Right atrium auricular region (tissue), 2 donors: ENCODE measurements around the gene ZFTA. TPM values are rescaled to one million over a fixed set of nuclear protein-coding genes. Genes with fewer than 3 reads are reported as not detected.
"Not testable (repeated sequence)": the region's sequence is repeated elsewhere in the genome, so short reads cannot be mapped to it uniquely, and the experiment has no call there.

Experiments used
- DNase-seq: peaks from one replicate; pipeline ENCODE4 v3.0.0-alpha.2; 2019; ENCODE audit warnings: low spot score
- H3K27ac ChIP-seq, 2 donors: fragments of 200-600 bp; sonication (generic); 1 replicate in 1 of 2; 2 replicates in 1 of 2; pipeline ENCODE4 v1.5.1; 2016 to 2019
- H3K27me3 ChIP-seq, 2 donors: fragments of 200-600 bp; sonication (generic); one replicate each; pipeline versions ENCODE4 v1.5.1 to v1.6.0; 2017 to 2019
- H3K36me3 ChIP-seq: fragments of 200-600 bp; sonication (generic); one replicate; pipeline ENCODE4 v1.5.1; 2016
- H3K4me1 ChIP-seq, 2 donors: fragments of 200-600 bp; sonication (generic); one replicate each; pipeline versions ENCODE4 v1.5.1 to v1.6.0; 2017 to 2019
- H3K4me3 ChIP-seq, 2 donors: fragments of 200-600 bp; sonication (generic); 1 replicate in 1 of 2; 2 replicates in 1 of 2; pipeline ENCODE4 v1.5.1; 2017 to 2019; ENCODE audit warnings: mild to moderate bottlenecking in 1 of 2, moderate library complexity in 1 of 2
- H3K9me3 ChIP-seq, 2 donors: fragments of 200-600 bp; sonication (generic); one replicate each; pipeline ENCODE4 v1.5.1; 2019
- CTCF ChIP-seq, 2 donors: fragments of 200-600 bp; sonication (generic); IDR thresholded peaks; one replicate each; pipeline ENCODE4 v1.5.1; 2019; ENCODE audit warnings: antibody characterized with exemption in 2 of 2
- total RNA-seq, 2 donors: library from RNA; depleted of rRNA; stranded (reverse); fragments of >200 nt; gene quantifications; one replicate each; pipeline ENCODE4 v1.1.0, GENCODE V29; 2016

Gene ZFTA
- total RNA-seq, 2 donors from 2014 or later, result 12.2 to 18.5 TPM

GRCh38 chr11:63785823-63786222 is 17.2 kb upstream of the ZFTA start:
- Histone ChIP-seq H3K4me3 (no peak overlapping the region), H3K4me1 (no peaks in the 10 kb centered on the region), H3K36me3 (no peaks in the 10 kb centered on the region), H3K9me3 (no peaks in the 10 kb centered on the region), H3K27ac (no peak overlapping the region), H3K27me3 (no peaks in the 10 kb centered on the region)
- DNase-seq, result no peak
- TF ChIP-seq CTCF (IDR thresholded peaks at IDR 0.05), result no peak

GRCh38 chr11:63783925-63784592 is 15.5 kb upstream of the ZFTA start:
- no peak overlapping the region for H3K4me3 ChIP-seq

GRCh38 chr11:63782749-63783148 is 14.2 kb upstream of the ZFTA start:
- Histone ChIP-seq H3K9me3 (no peaks in the 10 kb centered on the region), H3K27me3 (no peaks in the 10 kb centered on the region), H3K36me3 (no peaks in the 10 kb centered on the region), H3K27ac (no peak overlapping the region), H3K4me3 (no peak overlapping the region), H3K4me1 (no peaks in the 10 kb centered on the region)
- no peak for TF ChIP-seq CTCF (IDR thresholded peaks at IDR 0.05)
- no peak for DNase-seq

More at GRCh38 chr11:63783925-63784592, 15.5 kb upstream of the ZFTA start:
- no peak overlapping the region for H3K27ac ChIP-seq
- TF ChIP-seq CTCF (IDR thresholded peaks at IDR 0.05), result no peak
- no peaks in the 10 kb centered on the region for H3K36me3 ChIP-seq
- no peak for DNase-seq
- no peaks in the 10 kb centered on the region for H3K27me3 ChIP-seq
- H3K4me1 ChIP-seq, result no peaks in the 10 kb centered on the region
- H3K9me3 ChIP-seq, result no peaks in the 10 kb centered on the region

- H3K27ac ChIP-seq, result no peak overlapping the region
- no peak for TF ChIP-seq CTCF (IDR thresholded peaks at IDR 0.05)
These were observed 10.5 kb upstream of the ZFTA start for GRCh38 chr11:63779039-63779438.

GRCh38 chr11:63775191-63775590 is 6.6 kb upstream of the ZFTA start:
- Histone ChIP-seq H3K4me1 (peaks cover 0 to under 1% of the 10 kb centered on the region in 2 donors), H3K27me3 (no peaks in the 10 kb centered on the region), H3K4me3 (no peak overlapping the region), H3K36me3 (no peaks in the 10 kb centered on the region), H3K9me3 (no peaks in the 10 kb centered on the region), H3K27ac (no peak overlapping the region)
- DNase-seq, result no peak
- no peak for TF ChIP-seq CTCF (IDR thresholded peaks at IDR 0.05)

More at GRCh38 chr11:63779039-63779438, 10.5 kb upstream of the ZFTA start:
- no peak for DNase-seq
- no peaks in the 10 kb centered on the region for H3K36me3 ChIP-seq
- H3K9me3 ChIP-seq, result no peaks in the 10 kb centered on the region
- no peaks in the 10 kb centered on the region for H3K4me1 ChIP-seq
- no peaks in the 10 kb centered on the region for H3K27me3 ChIP-seq
- no peak overlapping the region for H3K4me3 ChIP-seq

- peaks cover 0 to 17% of the 10 kb centered on the region in 2 donors for H3K4me1 ChIP-seq
- H3K36me3 ChIP-seq, H3K9me3 ChIP-seq, H3K4me3 ChIP-seq, DNase-seq, H3K27ac ChIP-seq, H3K27me3 ChIP-seq: not testable (repeated sequence)
These were observed 3.3 kb upstream of the ZFTA start for GRCh38 chr11:63771741-63772318.
